Neural cell (in vitro differentiated cells): ENCODE data around the gene CCDC33. TPM values are rescaled to one million over a fixed set of nuclear protein-coding genes. Genes with fewer than 3 reads are reported as not detected.
A peak's percentile ranks its signal among the peaks of the same experiment; 100 is the strongest.

Experiments used
- H2AFZ ChIP-seq: fragments of 200-600, 300-800 bp; sonication (generic), shearing (Covaris generic); 2 replicates; pipeline ENCODE4 v1.6.0; 2014; ENCODE audit warnings: low read depth, mild to moderate bottlenecking, antibody characterized with exemption, low read length, moderate library complexity
- H3F3A ChIP-seq: fragments of 200-600 bp; shearing (Covaris generic); 2 replicates; pipeline ENCODE4 v1.6.1; 2016; ENCODE audit warnings: mild to moderate bottlenecking, moderate library complexity, mixed read lengths, antibody characterized with exemption, low read length; ENCODE audit not compliant: insufficient read depth, poor library complexity, severe bottlenecking
- H3K27ac ChIP-seq: fragments of 200-600, 300-800 bp; sonication (generic), shearing (Covaris generic); 2 replicates; pipeline ENCODE4 v1.5.1; 2014; ENCODE audit warnings: mild to moderate bottlenecking, low read length, moderate library complexity
- H3K27me3 ChIP-seq: fragments of 300-800, 200-600 bp; sonication (generic), shearing (Covaris generic); 2 replicates; pipeline ENCODE4 v1.6.0; 2014; ENCODE audit warnings: mild to moderate bottlenecking, low read depth, low read length, moderate library complexity; ENCODE audit not compliant: insufficient read depth
- H3K36me3 ChIP-seq: fragments of 300-800, 200-600 bp; sonication (generic), shearing (Covaris generic); 2 replicates; pipeline ENCODE4 v1.5.1; 2014; ENCODE audit warnings: mild to moderate bottlenecking, antibody characterized with exemption, low read length, moderate library complexity; ENCODE audit not compliant: insufficient read depth
- H3K4me2 ChIP-seq: fragments of 300-800, 200-600 bp; sonication (generic), shearing (Covaris generic); 2 replicates; pipeline ENCODE4 v1.6.0; 2014; ENCODE audit warnings: mild to moderate bottlenecking, low read length
- H3K4me3 ChIP-seq: fragments of 300-800, 200-600 bp; sonication (generic), shearing (Covaris generic); 2 replicates; pipeline ENCODE4 v1.5.1; 2014; ENCODE audit warnings: mild to moderate bottlenecking, low read length, moderate library complexity
- H3K79me2 ChIP-seq: fragments of 200-600 bp; shearing (Covaris generic); replicated peaks from 2 replicates; pipeline ENCODE4 v1.6.0; 2014; ENCODE audit warnings: mild to moderate bottlenecking, low read length, moderate library complexity; ENCODE audit not compliant: insufficient read depth
- H3K9ac ChIP-seq: fragments of 300-800, 200-600 bp; sonication (generic), shearing (Covaris generic); 2 replicates; pipeline ENCODE4 v1.6.1; 2016; ENCODE audit warnings: mild to moderate bottlenecking, low read length, mixed read lengths
- H3K9me2 ChIP-seq: fragments of 200-600 bp; shearing (Covaris generic); 2 replicates; pipeline ENCODE4 v1.6.1; 2016; ENCODE audit warnings: mild to moderate bottlenecking, low read length, mixed read lengths; ENCODE audit not compliant: insufficient read depth
- H3K9me3 ChIP-seq: fragments of 200-600, 300-800 bp; sonication (generic), shearing (Covaris generic); 2 replicates; pipeline ENCODE4 v1.6.1; 2016; ENCODE audit warnings: mild to moderate bottlenecking, mixed run types, low read length, moderate library complexity, mixed read lengths
- H4K20me1 ChIP-seq: fragments of 200-600 bp; shearing (Covaris generic); 2 replicates; pipeline ENCODE4 v1.6.1; 2016; ENCODE audit warnings: mild to moderate bottlenecking, mixed run types; ENCODE audit not compliant: insufficient read depth
- CTCF ChIP-seq: fragments of 450-650 bp; IDR thresholded peaks from 2 replicates; pipeline ENCODE4 v1.5.1; 2014; ENCODE audit warnings: antibody characterized with exemption, mild to moderate bottlenecking, moderate library complexity; ENCODE audit not compliant: poor library complexity, severe bottlenecking
- EP300 ChIP-seq: fragments of 450-650 bp; conservative IDR thresholded peaks from 2 replicates; pipeline ENCODE4 v1.6.1; 2014; ENCODE audit warnings: antibody characterized with exemption, mild to moderate bottlenecking, moderate library complexity; ENCODE audit not compliant: poor library complexity, severe bottlenecking
- EZH2 ChIP-seq: fragments of 200-600, 300-800 bp; shearing (Covaris generic), sonication (generic); IDR thresholded peaks from 2 replicates; pipeline ENCODE4 v1.6.1; 2014; ENCODE audit warnings: antibody characterized with exemption, low read length, borderline replicate concordance, mild to moderate bottlenecking; ENCODE audit not compliant: insufficient read depth, poor library complexity, severe bottlenecking
- MXI1 ChIP-seq: fragments of 450-650 bp; conservative IDR thresholded peaks from 2 replicates; pipeline ENCODE4 v1.6.1; 2014; ENCODE audit warnings: antibody characterized with exemption, mild to moderate bottlenecking; ENCODE audit not compliant: poor library complexity, severe bottlenecking
- POLR2AphosphoS5 ChIP-seq: IDR thresholded peaks from 2 replicates; pipeline ENCODE4 v1.6.1; 2012
- RAD21 ChIP-seq: fragments of 450-650 bp; conservative IDR thresholded peaks from 2 replicates; pipeline ENCODE4 v1.6.1; 2014; ENCODE audit warnings: antibody characterized with exemption, mild to moderate bottlenecking, moderate library complexity
- REST ChIP-seq: IDR thresholded peaks from 2 replicates; pipeline ENCODE4 v1.6.1; 2012; ENCODE audit warnings: borderline replicate concordance
- SMC3 ChIP-seq: fragments of 450-650 bp; conservative IDR thresholded peaks from 2 replicates; pipeline ENCODE4 v1.6.1; 2014; ENCODE audit warnings: antibody characterized with exemption, mild to moderate bottlenecking, moderate library complexity; ENCODE audit not compliant: poor library complexity
- TAF1 ChIP-seq: IDR thresholded peaks from 2 replicates; pipeline ENCODE4 v1.6.1; 2012; ENCODE audit warnings: low read depth
- polyA plus RNA-seq: library from polyadenylated mRNA; depleted of rRNA; stranded (reverse); fragments of >200 nt; gene quantifications from 2 replicates; pipeline ENCODE4 v1.2.3, GENCODE V29; 2014

CCDC33 gene
- polyA plus RNA-seq, 1 donor from 2014 or later, result 1.4 TPM

- Histone ChIP-seq H3K4me3 (peak overlapping the region; percentile 34), H3K27ac (peak overlapping the region; percentile 88), H3K36me3 (no peaks in the 10 kb centered on the region), H3K9me2 (no peaks in the 10 kb centered on the region), H3K27me3 (no peaks in the 10 kb centered on the region), H4K20me1 (no peaks in the 10 kb centered on the region), H3F3A (peaks cover 5% of the 10 kb centered on the region), H3K9ac (peak overlapping the region; percentile 61), H3K9me3 (no peaks in the 10 kb centered on the region), H2AFZ (no peak overlapping the region), H3K4me2 (no peak overlapping the region), H3K79me2 (no peaks in the 10 kb centered on the region)
- TF ChIP-seq RAD21, result peak; percentile 41
- TF ChIP-seq EP300, result peak; percentile 79
- TF ChIP-seq MXI1, result no peak
- peak; percentile 47 for TF ChIP-seq SMC3
- no peak for TF ChIP-seq CTCF
- peak; percentile 39 for TF ChIP-seq REST
- TF ChIP-seq EZH2, result no peak
- peak; percentile 85 for TF ChIP-seq POLR2AphosphoS5
- peak; percentile 23 for TF ChIP-seq TAF1
These were observed 76.4 kb downstream of the CCDC33 start for GRCh38 chr15:74312445-74313007.

GRCh38 chr15:74313889-74314288, 77.8 kb downstream of the CCDC33 start:
- no peak overlapping the region for H3K4me2 ChIP-seq
- H2AFZ ChIP-seq, result no peak overlapping the region
- no peaks in the 10 kb centered on the region for H3F3A ChIP-seq
- H3K27ac ChIP-seq, result peak overlapping the region; percentile 88
- no peaks in the 10 kb centered on the region for H3K9me2 ChIP-seq
- H3K27me3 ChIP-seq, result no peaks in the 10 kb centered on the region
- no peaks in the 10 kb centered on the region for H4K20me1 ChIP-seq
- no peaks in the 10 kb centered on the region for H3K9me3 ChIP-seq
- no peak overlapping the region for H3K4me3 ChIP-seq
- H3K79me2 ChIP-seq, result no peaks in the 10 kb centered on the region
- TF ChIP-seq MXI1 (no peak), RAD21 (no peak), CTCF (no peak), SMC3 (no peak), EZH2 (no peak), POLR2AphosphoS5 (no peak), TAF1 (no peak), REST (no peak), EP300 (no peak)
- H3K36me3 ChIP-seq, result no peaks in the 10 kb centered on the region
- H3K9ac ChIP-seq, result no peak overlapping the region
